GM19351 (cell line): ENCODE results near the gene RERE.

Experiments used
- ATAC-seq: cut with Tn5 transposase; IDR thresholded peaks from one replicate; pipeline ENCODE4 v1.9.1; 2021; ENCODE audit warnings: mild to moderate bottlenecking, moderate library complexity; ENCODE audit not compliant: unreplicated experiment

The RERE gene

DNA sequence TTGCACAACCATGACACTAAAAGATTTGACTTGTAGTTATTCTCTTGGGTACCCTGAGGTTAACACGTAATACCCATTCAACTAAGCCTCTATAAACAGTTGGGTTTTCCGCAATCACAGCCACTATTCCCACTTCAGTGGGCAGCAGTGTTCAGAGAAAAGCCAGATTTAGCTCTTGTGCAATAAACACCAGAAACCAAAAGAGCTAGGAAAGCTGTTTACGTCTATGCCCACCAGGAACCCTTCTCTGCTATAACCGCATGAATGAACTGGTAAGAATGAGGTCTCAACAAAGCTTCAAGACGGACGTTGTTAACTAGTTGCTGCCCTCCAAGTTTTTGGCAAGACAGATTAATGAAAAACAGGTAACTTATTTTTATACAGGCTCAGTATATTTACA, 398.3 kb downstream of the RERE start:
- no peak for ATAC-seq

DNA sequence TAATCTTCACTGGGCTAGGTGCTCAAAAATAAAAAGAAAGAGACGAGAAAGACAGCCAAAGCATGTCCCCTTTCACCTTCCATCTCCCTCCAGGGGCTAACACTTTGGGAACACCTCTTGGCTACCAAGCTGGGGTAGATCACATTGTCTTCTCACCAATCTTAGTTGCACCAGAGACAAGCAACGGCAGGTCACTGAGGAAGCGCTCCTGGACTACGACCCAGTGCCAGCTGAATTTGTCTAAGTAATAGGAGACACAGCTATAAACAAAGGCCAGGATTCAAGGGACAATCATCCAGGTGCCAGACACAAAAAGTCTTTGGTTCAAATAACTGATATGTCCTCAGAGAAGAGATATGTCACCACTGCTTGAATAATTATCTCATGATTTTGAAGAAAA, 399.1 kb downstream of the RERE start:
- no peak for ATAC-seq

DNA sequence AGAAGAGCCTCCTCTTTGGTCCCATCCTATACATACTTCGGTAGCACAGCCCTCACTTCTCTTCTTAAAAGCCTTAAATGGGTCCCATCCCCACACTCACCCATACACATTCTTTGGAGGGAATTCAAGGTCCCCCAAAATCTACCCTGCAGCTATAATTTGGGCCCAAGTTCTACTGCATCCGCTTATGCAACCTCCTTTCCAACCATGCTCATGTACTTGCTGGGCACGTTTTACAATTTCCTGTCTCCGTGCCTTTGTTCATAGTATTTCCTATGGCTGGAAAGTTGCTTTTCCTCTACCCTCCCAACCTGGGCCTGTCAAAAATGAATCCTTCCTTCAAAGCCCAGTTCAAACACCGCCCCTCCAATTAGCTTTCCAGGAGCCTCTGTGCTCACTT, 399.8 kb downstream of the RERE start:
- ATAC-seq = no peak

DNA sequence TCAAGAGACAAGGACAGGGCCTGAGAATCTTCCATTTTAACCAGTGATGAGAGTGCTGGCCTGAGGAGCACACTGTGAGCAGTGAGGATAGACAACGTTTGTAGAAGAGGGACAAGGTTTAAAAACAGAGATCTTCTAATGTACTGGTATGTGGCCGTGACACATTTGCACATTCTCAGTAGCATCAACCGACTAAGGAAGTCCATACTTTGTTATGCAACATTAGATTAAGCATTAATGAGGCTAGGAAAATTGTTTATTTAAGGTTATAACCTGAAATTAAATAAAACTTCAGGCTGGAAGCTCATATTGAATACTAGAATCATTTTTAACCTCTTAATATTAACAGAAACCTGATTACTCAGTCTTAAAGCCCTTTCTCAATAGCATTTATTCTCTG, 400.6 kb downstream of the RERE start:
- ATAC-seq = no peak

DNA sequence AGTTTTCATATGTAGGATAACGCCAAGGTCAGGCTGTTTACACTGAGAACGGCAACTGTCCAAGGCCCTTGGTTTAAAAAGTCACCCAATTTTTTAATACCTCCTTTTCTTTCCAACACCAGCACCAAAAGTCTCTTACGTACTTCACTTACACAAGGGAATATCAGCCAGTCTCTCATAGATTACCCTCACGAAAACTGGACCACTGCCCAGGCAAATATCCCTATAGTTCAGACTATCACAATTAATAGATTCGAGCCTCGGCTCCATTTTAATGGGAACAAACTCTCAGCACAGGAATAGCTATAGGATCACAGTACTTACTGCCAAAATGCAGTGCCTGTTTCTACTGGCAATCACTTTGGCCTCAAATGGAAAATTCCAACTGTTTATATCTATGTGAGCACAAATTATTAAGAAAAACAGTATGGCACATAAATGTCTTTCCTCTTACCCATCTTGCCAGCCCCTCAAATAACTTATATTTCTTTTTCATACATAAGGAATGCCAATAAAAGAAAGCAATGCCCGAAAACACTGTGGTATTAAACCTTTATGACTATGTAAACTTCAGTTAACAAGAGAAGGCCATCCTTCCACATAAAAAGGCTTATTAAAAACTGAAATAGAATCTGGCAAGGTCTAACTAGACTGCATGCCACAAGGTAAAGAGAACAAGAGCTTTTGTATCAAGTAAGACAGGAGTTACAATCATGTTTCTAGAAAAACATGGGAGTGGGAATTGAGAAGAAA, 401.7 kb downstream of the RERE start:
- ATAC-seq = no peak

DNA sequence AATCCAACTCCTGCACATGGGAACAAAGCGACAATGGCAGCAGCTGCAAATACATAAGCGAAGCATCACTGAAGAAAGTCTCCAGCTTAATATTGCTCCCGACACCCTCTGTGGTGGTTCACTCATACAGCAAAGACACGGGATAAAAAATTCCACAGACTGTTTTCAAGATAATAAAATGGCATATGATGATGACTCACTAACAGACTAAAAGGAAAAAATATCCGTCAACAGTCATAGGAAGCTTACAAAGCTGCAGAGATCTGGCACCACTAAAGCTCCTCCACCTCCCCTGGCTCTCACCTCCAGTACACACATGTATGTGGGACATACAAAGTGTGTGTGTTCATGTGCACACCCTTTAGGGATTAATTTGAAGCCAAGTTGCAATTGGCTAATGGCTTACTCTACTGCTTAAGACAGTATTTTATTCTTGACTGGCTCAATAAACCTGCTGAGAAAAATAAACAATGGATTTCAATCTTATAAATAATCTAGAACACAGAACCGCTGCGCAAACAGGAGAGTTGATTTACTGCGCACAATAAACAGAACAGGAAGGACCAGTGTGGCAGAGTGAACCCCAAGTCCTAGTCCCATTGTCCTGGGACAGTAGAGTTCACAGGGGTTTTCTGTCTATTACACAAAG, 405.1 kb downstream of the RERE start:
- no peak for ATAC-seq

DNA sequence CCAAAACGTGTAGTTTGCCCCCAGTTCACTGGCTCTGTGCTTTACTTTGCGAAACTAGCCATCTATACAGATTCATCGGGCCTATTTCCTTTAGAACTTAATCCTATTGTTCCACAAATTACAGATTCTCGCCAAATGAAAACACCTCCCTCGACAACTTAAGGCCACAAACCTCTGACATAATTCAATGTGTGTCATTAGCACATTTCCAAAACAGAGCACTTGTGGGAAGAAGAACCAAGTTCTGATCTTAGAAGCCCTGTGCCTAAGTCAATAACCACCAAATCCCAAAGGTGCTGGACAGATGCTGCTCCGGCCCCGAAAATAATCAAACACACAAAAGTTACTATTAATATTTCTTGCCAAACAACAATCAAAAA, 405.6 kb downstream of the RERE start:
- no peak for ATAC-seq

DNA sequence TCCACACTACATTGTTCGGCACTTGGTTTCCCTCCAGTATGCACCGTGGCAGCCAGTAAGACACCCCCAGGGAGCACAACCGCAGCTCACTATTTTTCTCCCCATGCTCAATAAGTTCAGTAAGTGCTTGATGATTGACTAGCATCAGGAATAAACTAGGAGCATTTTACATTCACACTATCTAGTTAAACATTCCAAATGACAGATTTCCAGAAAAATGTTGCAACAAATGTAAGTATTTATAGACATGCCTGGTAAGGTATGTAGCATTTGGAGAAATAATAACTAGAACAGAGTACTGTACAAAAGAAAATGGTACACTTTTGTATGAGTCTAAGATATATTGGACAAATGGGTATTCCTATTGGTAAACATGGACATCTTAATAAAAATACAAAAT, 406.6 kb downstream of the RERE start:
- no peak for ATAC-seq

DNA sequence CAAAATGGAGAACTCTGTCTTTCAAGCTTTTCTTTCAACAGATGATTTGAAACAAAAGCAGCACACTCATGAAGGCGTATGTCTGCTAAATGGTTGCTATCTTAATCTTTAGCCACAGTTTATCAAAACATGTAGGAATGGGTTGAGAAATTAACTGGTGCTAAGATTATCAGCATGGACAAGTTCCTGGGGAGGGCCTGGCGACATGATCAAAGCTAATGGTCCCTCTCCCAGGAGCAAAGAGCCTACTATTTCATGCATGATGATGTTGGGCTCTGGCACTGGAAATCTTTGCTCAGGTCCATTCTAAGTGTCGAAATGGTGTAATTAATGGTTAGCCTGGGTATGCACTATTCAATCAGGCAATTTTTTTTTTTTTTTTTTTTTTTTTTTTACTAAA, 407.8 kb downstream of the RERE start:
- ATAC-seq = no peak

DNA sequence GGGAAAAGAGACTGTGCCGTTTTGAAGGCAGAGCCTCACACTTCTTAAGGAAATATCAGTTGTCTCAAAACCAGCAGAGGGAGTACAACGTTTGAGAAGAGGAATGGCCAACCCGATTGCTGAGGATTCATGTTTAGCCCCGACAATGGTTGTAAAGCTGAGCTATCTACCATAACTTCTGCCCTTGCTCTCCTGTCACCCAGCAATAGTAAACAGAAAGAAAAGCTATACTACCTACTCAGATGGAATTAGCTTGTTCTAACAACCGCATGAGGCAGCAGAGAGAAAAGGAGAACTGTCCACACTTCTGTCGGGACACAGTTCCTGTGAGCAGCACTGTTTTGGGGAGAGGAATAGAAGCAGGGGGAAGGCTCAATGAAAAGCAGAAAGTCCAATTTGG, 408.3 kb downstream of the RERE start:
- ATAC-seq = no peak

DNA sequence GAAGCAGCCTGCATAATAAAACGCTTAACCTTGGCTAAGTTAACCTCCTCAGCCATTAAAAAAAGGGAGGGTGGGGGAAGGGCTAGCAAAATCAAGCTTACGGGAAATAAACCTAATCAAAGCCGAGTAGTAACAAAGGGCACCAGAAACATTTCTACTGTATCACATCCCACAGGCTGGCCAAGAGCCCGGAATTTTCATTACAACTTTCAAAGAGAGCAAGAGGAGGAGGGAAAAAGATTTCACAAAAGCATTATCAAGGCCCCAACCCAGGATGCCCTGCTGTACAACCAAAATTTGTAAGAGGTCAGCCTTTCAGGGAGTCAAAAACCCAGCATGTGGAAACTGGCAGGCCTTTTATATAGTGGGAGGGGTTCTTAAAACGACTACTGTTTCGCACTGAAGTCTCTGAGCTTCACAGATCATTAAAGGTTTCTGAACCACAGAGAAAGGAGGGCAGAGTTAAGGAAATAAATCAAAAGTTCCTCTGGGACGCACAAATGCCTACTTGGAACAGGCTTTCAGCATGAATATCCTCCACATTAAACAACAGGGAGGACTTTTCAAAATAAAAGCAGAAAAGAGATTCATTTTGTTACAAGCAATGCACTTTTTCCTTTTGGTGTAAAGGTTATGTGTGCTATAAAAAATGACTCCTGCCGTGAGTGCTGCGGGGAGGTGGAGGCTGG, 409.1 kb downstream of the RERE start:
- no peak for ATAC-seq

DNA sequence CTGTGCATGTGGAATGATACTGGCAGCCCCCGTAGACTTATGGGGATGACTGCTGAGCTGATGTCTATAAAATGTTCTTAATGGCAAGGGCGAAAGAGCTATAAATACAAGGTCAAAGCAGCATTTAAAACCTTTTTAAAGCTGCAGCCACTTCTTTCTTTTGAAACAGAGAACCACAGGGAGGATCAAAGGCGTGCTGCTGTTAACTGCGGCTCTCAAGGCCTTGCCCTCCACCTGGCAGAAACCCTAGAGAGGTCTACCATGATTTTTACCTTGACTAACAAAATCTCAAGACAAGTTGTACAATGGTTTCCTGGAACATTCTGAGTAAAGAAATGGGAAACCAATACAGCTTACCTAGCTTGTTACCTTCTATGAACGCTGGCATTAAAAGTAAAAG, 409.8 kb downstream of the RERE start:
- no peak for ATAC-seq

DNA sequence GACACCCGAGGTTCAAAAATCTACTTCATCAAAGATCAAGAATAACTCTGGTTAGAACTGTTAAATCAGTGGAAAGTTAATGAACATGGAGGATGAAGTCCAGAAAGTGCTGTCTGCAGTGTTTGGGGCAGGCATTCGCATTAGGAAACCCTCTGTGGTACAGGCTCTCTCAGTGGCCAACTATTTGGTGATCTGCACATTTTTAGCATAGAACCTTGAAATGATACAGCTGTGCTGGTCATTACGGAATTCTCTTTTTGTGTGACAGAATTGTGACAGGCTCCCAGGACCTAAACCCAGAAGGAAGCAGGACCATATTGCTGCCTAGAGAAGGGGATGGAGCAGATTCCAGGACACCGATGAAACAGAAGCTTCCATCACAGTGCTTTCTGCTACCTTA, 410.5 kb downstream of the RERE start:
- ATAC-seq = no peak

DNA sequence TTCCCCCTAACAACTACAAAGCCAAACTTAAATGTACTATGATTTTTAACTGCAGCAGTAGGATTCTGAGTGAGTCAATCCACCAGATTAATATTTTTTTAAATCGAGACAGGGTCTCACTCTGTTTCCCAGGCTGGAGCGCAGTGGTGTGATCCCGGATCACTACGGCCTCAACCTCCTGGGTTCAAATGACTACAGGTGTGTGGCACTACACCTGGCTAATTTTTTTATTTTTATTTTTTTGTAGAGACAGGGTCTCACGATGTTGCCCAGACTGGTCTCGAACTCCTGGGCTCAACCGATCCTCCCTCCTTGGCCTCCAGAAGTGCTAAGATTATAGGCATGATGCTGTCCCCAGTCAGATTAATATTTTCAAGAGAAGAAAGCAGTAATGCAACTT, 411.4 kb downstream of the RERE start:
- ATAC-seq = no peak

DNA sequence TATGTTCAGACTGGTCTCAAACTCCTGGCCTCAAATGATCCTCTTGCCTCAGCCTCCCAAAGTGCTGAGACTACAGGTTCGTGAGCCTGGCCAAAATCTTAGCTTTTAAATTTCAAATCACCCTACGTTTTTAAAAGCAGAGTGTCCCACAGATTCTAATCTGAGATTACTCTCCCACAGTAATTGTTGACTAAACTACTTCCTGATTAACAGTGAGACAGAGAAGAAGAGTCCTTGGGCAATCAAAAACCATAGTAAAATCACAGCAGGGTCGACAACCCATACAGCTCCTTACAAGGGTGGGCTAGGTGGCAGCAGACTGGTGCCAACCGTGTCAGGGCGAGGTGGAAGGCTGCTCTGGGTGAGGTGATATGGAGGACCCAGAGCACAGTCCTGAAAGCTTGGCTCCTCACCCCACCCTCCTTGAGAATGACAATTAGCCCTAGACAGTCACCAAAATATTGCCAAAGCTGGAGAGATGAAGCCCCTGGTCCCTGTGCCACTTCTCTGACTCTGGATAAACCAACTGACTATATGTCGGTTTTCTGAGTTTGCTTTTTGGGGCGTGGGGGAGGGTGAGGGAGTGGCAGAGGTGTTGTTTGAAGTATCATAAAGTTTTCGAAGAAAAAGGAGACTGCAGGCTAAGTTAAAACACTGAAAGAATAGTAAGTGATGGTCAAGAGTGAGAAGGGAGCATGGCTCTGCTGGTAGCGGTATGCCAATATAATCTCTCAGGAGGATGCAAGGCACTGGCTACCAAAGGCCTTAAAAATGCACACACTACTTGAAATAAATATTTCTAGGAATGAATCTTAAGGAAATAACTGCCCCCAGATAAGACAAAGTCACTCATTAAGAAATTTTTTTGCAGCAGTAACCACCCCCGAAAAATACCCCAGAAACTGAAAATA, 412.7 kb downstream of the RERE start:
- ATAC-seq = no peak

DNA sequence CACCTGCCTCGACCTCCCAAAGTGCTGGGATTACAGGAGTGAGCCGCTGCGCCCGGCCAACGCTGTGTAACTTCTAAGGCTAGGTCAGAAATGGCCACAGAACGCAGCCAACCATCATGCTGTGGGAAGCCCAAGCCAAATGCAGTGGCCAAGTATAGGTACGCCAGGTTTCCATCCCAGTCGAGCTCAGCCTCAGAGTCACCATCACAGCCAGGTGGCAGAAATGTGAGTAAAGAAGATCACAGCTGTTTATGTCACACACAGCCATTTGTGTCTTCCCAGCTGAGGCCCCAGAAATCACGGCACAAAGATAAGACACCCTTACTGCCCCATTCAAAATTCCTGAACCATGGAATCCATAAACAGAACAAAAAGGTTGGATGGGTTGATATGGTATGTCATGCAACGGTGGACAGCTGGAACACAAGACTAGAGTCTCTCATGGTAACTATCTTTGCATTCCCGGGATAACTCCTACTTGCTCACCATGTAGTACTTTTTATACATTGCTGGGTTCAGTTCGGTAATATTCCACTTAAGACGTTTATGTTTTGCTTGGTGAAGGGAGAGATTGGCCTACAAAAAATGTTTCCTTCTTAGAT, 415.2 kb downstream of the RERE start:
- ATAC-seq = no peak

DNA sequence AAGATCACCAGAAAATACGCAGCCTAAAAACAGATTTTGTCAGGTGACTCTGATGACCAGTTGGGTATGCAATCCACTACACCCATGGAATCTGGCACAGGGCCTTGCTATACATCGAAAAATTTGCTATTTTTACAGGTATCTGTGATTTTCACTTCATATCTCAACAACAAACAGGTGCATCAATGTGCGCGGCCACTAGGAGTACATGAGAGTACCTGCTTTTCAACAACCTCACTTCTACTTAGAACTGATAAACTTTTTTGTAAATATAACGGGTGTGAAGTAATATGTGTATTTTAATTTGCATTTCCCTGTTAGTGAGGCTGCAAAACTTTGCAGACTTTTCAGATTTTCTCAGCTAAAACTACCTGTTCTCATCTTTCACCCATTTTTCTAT, 418.8 kb downstream of the RERE start:
- ATAC-seq = no peak

DNA sequence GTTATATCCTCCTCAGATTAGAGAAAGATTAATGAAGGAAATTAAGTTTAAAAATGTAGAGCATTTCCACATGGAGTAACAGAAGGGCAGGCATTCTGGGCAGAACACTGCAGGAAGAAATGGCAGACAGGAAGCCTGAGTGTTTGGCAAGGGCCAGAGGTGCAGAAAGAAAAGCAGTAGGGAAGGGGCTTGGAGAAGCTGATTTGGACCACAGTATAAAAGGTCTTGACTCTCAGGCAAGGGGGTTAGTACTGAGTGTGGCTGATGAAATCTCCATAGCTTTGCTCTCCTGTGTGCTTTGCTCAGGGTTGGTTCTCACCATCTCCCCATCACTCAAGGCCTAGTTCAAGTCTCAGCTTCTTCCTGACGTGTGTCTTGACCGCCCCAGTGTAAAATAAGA, 419.4 kb downstream of the RERE start:
- no peak for ATAC-seq

DNA sequence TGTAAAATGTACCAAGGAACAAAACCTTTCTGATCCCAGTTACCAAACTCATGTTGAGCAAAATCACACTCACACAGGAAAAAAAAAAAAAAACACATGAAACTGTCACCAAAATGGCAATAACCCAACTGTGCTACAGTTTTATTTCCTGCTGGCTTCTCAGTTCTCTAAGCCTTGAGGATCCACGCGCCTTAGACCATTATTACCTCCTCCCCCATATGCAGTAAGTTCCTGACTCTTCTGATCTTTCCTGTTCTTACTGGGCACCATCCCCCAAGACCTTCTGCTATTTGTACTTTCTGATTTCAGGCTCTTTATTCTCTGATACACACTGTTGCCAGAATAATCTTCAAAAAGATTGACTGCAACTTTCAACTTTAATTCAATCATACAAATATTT, 419.9 kb downstream of the RERE start:
- peak; percentile 64 for ATAC-seq

DNA sequence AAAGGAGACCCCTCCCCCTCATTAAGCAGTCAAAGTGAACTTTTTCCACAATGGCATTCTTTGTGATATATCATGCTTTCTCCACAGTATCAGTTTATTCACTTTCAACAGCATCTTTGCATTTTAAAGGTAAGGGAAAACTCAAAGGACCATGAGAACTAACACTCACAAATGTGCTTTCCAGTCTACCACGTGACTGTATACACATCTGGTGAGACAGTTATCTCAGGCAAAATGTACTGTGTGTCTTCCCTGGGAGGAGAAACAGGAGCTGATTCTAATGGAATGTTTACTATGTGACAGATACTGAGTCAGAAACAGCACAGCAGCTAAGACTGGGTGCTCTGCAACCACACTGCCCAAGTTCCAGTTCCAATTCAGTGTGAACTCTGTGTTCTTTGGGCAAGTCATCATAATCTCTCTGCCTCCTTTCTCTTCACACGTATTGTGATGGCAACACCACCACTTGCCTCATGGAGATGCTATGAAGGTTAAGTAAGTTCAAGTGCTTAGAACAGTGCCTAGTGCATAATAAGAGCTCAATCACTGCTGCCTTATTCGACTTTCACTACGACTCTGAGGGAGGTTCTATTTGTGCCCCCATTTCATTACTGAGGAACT, 420.5 kb downstream of the RERE start:
- ATAC-seq = peak; percentile 48
